Adrenal gland (tissue), 12 donors: ENCODE data around the gene HLA-F. TPM values are rescaled to one million over a fixed set of nuclear protein-coding genes. Genes with fewer than 3 reads are reported as not detected.

ENCODE experiments used
- DNase-seq, 7 donors: peaks; one replicate each; pipeline ENCODE4 v3.0.0-alpha.2; 2019 to 2020
- H3K27ac ChIP-seq, 5 donors: fragments of 200-600 bp; sonication (generic) in 4 of 5; 1 replicate in 3 of 5; 2 replicates in 2 of 5; pipeline versions ENCODE4 v1.5.1 to v1.8.0; 2016 to 2020; ENCODE audit warnings: mild to moderate bottlenecking in 1 of 5
- H3K27me3 ChIP-seq: fragments of 200-600 bp; 2 replicates; pipeline ENCODE4 v1.8.0; 2021
- H3K36me3 ChIP-seq, 2 donors: fragments of 200-600 bp; replicated peaks in 1 of 2; 1 replicate in 1 of 2; 2 replicates in 1 of 2; pipeline versions ENCODE4 v1.5.1 to v1.8.0; 2018 to 2022
- H3K4me1 ChIP-seq, 2 donors: fragments of 200-600 bp; replicated peaks in 1 of 2; 1 replicate in 1 of 2; 2 replicates in 1 of 2; pipeline versions ENCODE4 v1.5.1 to v1.8.0; 2018 to 2021
- H3K4me3 ChIP-seq, 4 donors: fragments of 200-600 bp; sonication (generic) in 3 of 4; one replicate each; pipeline ENCODE4 v1.5.1; 2016 to 2018
- H3K9me3 ChIP-seq, 3 donors: fragments of 200-600 bp; sonication (generic) in 1 of 3; replicated peaks in 1 of 3; 1 replicate in 2 of 3; 2 replicates in 1 of 3; pipeline versions ENCODE4 v1.5.1 to v1.8.0; 2016 to 2021
- POLR2A ChIP-seq, 2 donors: fragments of 450-650 bp; IDR thresholded peaks; one replicate each; pipeline ENCODE4 v1.6.1; 2017; ENCODE audit warnings: antibody characterized with exemption in 2 of 2, mild to moderate bottlenecking in 2 of 2, moderate library complexity in 1 of 2
- WGBS, 4 donors: extraction: QIAGEN DNeasy Blood & Tissue Kit in 2 of 4; methylation state at CpG; one replicate each; pipeline versions ENCODE4 v1.1.5 to v1.1.7; 2013 to 2017; 5-methylcytosine and 5-hydroxymethylcytosine counted together
- intact Hi-C, 2 donors: fragments of 100-400 bp; cut with DNase I; formaldehyde crosslinking; loops; one replicate each; pipeline versions ENCODE4 v1.14.1 to v1.15.0; 2022 to 2023
- polyA plus RNA-seq, 3 donors: library from polyadenylated mRNA; stranded (reverse); fragments of 200-250 nt in 2 of 3; fragments of 350-450 nt in 1 of 3; fragmentation: Illumina TruSeq in 1 of 3; extraction: RNeasy Lipid Tissue Mini Kit (QIAGEN cat#74804) in 1 of 3; gene quantifications; one replicate each; pipeline ENCODE4 v1.2.3, GENCODE V29; 2013 to 2014
- total RNA-seq, 9 donors: library from RNA; depleted of rRNA in 4 of 9; stranded (reverse); fragments of >200 nt in 4 of 9; fragments of 120-200 nt in 1 of 9; fragmentation: NEBNext Ultra II Directional in 1 of 9; extraction: Animal tissue kit (Norgen Biotek cat#: 25700) in 1 of 9; gene quantifications; one replicate each; pipeline versions ENCODE4 v1.1.0 to v1.2.4, GENCODE V29; 2013 to 2023
- TF ChIP-seq, protein P1 (sequence below), 6 experiments: fragments of 450-650 bp in 4 of 6; fragments of 200-600 bp in 2 of 6; sonication (generic) in 1 of 6; IDR thresholded peaks; 1 replicate in 5 of 6; 2 replicates in 1 of 6; pipeline versions ENCODE4 v1.5.1 to v1.8.0; 2016 to 2021; ENCODE audit warnings: antibody characterized with exemption in 6 of 6, mild to moderate bottlenecking in 2 of 6, moderate library complexity in 1 of 6
- donor health status: healthy with polysubstance abuse.
- donor health status: Bipolar disorder and iron deficiency.
- donor health status: DM: yes; HTN: yes; CAD: no.
- donor health status: DM: no; HTN: no; CAD: no.
- donor health status: DM: no; HTN: no; CAD: no.
- donor health status: DM: yes; HTN: yes; CAD: no.

HLA-F gene
- total and polyA plus RNA-seq, 12 donors, result 3.8 to 285 (median 85.0) TPM

DNA sequence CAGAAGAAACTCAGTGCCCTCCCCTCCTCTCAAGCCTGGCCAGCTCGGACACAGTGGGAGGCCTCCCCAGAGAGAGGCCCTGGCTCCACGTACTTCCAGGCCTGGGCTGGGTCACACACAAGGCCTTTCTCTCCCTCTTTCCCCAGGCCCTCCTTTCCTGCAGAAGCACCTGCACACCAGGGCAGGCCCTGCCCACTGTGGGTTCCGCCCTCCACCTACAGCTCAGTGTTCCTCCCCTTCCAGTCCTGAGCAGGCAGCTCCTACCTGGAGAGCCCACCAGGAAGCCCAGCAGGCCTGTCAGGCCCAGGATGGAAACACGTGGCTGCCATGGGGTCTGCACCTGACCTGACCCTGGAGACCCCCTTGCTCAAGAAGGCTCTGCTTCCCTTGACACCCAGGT, 18.9 kb downstream of the HLA-F start:
- DNase-seq, result peak in 2 of 7 donors; percentile 5 to 42
- H3K4me3 ChIP-seq, result no peak overlapping the region
- no peaks in the 10 kb centered on the region for H3K4me1 ChIP-seq
- TF ChIP-seq, protein P1, sequence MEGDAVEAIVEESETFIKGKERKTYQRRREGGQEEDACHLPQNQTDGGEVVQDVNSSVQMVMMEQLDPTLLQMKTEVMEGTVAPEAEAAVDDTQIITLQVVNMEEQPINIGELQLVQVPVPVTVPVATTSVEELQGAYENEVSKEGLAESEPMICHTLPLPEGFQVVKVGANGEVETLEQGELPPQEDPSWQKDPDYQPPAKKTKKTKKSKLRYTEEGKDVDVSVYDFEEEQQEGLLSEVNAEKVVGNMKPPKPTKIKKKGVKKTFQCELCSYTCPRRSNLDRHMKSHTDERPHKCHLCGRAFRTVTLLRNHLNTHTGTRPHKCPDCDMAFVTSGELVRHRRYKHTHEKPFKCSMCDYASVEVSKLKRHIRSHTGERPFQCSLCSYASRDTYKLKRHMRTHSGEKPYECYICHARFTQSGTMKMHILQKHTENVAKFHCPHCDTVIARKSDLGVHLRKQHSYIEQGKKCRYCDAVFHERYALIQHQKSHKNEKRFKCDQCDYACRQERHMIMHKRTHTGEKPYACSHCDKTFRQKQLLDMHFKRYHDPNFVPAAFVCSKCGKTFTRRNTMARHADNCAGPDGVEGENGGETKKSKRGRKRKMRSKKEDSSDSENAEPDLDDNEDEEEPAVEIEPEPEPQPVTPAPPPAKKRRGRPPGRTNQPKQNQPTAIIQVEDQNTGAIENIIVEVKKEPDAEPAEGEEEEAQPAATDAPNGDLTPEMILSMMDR (IDR thresholded peaks at IDR 0.05), result no peak
- no peak for TF ChIP-seq POLR2A (IDR thresholded peaks at IDR 0.05)
- peaks cover 0 to 6% of the 10 kb centered on the region in 2 donors for H3K36me3 ChIP-seq
- 63 to 87% (median 70%) methylated on average over 3 to 4 of the region's 4 CpGs for WGBS, 4 donors
- H3K9me3 ChIP-seq, result no peaks in the 10 kb centered on the region
- H3K27ac ChIP-seq, result no peak overlapping the region
- H3K27me3 ChIP-seq, result no peaks in the 10 kb centered on the region
- intact Hi-C loops, result loop anchor here in 1 of 2 donors (10.0 kb wide), 1 partner anchor 93 kb away; no protein-coding TSS in a partner anchor

DNA sequence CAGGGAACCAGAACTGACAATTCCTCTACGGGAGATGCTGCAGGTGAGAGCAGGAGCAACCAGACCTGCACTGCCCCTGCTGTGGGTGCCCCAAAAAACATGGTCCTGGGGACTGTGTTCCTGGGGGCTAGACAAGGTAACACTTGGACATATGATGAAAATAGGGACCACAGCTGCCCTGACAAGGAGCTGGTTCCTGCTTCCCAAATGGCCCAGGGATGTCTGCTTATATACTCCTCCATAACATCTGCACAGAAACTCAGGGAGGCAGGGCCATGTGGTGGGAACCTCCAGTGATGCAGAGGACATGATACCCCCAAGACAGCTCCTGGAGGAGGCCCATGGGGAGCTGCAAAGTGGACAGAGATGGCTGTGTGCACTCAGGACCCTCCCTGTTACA, 19.8 kb downstream of the HLA-F start:
- intact Hi-C loops, result loop anchor here in 1 of 2 donors (10.0 kb wide), 1 partner anchor 92 kb away; no protein-coding TSS in a partner anchor
- WGBS, 4 donors, result 26 to 90% (median 66%) methylated on average over 1 of the region's 1 CpG
- Histone ChIP-seq H3K27ac (no peak overlapping the region), H3K9me3 (no peaks in the 10 kb centered on the region), H3K4me1 (peaks cover 5 to 7% of the 10 kb centered on the region in 2 donors), H3K36me3 (peaks cover 0 to 6% of the 10 kb centered on the region in 2 donors), H3K27me3 (no peaks in the 10 kb centered on the region), H3K4me3 (no peak overlapping the region)
- DNase-seq, result peak in 1 of 7 donors; percentile 30
- TF ChIP-seq, protein P1 (IDR thresholded peaks at IDR 0.05), result no peak
- no peak for TF ChIP-seq POLR2A (IDR thresholded peaks at IDR 0.05)

DNA sequence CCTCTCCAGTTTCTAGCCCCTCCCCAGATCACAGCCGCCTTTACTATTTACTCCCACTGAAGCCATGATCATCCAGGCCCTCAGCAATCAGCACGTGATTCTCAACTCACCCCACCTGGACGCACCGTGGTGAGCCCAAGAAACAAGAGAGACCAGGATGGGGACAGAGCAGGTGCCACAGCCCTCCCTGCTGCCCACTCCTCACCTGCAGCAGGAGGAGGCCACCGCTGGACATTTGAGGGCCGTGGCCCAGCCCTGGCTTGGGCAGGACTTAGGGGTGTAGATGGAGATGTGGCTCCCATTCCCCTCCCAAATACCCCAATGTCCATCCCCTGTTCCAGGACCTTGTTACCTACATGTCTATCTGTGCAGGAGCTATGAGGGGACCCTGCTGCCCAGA, 20.3 kb downstream of the HLA-F start:
- peaks cover 7 to 10% of the 10 kb centered on the region in 2 donors for H3K4me1 ChIP-seq
- no peak for TF ChIP-seq POLR2A (IDR thresholded peaks at IDR 0.05)
- TF ChIP-seq, protein P1 (IDR thresholded peaks at IDR 0.05), result no peak
- intact Hi-C loops, result loop anchor here in 1 of 2 donors (10.0 kb wide), 1 partner anchor 91 kb away; no protein-coding TSS in a partner anchor
- WGBS, 4 donors, result 89 to 95% (median 93%) methylated on average over 4 to 6 of the region's 6 CpGs
- peaks cover 0 to 6% of the 10 kb centered on the region in 2 donors for H3K36me3 ChIP-seq
- no peaks in the 10 kb centered on the region for H3K27me3 ChIP-seq
- H3K4me3 ChIP-seq, result no peak overlapping the region
- H3K9me3 ChIP-seq, result no peaks in the 10 kb centered on the region
- H3K27ac ChIP-seq, result no peak overlapping the region
- DNase-seq, result peak in 1 of 7 donors; percentile 31

DNA sequence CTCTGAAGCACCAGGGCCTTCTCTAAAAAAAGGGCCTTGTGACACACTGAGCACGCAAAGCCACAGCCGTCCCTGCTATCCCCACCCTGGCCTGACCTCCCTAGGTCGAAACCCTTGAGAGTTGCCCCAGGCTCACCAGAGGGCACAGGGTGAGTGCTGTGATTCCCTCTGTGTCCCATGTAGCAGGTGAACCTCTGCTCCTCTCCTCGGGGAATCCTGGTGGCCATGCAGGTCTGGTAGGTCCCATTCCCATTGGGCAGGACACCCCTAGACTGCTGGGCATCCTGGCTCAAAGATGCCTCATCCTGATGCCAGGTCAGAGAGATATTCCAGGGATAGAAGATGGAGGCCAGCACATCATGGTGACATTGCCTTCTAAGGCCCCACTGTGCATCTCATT, 20.9 kb downstream of the HLA-F start:
- TF ChIP-seq, protein P1 (IDR thresholded peaks at IDR 0.05), result no peak
- H3K36me3 ChIP-seq, result peaks cover 0 to 6% of the 10 kb centered on the region in 2 donors
- intact Hi-C loops, result loop anchor here in 1 of 2 donors (10.0 kb wide), 1 partner anchor 91 kb away; no protein-coding TSS in a partner anchor
- peak in 1 of 7 donors; percentile 20 for DNase-seq
- no peak overlapping the region for H3K27ac ChIP-seq
- H3K9me3 ChIP-seq, result no peaks in the 10 kb centered on the region
- peaks cover 7 to 10% of the 10 kb centered on the region in 2 donors for H3K4me1 ChIP-seq
- H3K27me3 ChIP-seq, result no peaks in the 10 kb centered on the region
- H3K4me3 ChIP-seq, result no peak overlapping the region
- WGBS, 4 donors, result 86 to 100% (median 95%) methylated on average over 3 to 4 of the region's 4 CpGs
